Astrocyte (in vitro differentiated cells and primary cell): ENCODE measurements around the gene TCF19. TPM values are rescaled to one million over a fixed set of nuclear protein-coding genes. Genes with fewer than 3 reads are reported as not detected.

Experiments used
- DNase-seq: peaks from one replicate; pipeline ENCODE4 v3.0.0-alpha.2; 2010; ENCODE audit warnings: low read depth
- FAIRE-seq: peaks from 2 replicates; lab custom pipeline; 2011; peaks lifted over from hg19 to GRCh38; lab: Jason Lieb, UNC
- H2AFZ ChIP-seq: 2 replicates; pipeline ENCODE4 v1.6.0; 2012; ENCODE audit warnings: low read depth, low read length, inconsistent platforms
- H3K27ac ChIP-seq: 2 replicates; pipeline ENCODE4 v1.5.1; 2011; ENCODE audit warnings: low read depth, low read length, inconsistent platforms
- H3K27me3 ChIP-seq: 2 replicates; pipeline ENCODE4 v1.6.0; 2011; ENCODE audit warnings: low read length, inconsistent platforms; ENCODE audit not compliant: insufficient read depth
- H3K36me3 ChIP-seq: 2 replicates; pipeline ENCODE4 v1.5.1; 2011; ENCODE audit warnings: low read length, inconsistent platforms; ENCODE audit not compliant: insufficient read depth
- H3K4me1 ChIP-seq: 2 replicates; pipeline ENCODE4 v1.5.1; 2011; ENCODE audit warnings: low read length, inconsistent platforms; ENCODE audit not compliant: insufficient read depth
- H3K4me2 ChIP-seq: 2 replicates; pipeline ENCODE4 v1.6.0; 2012; ENCODE audit warnings: low read length, inconsistent platforms
- H3K4me3 ChIP-seq: 2 replicates; pipeline ENCODE4 v1.5.1; 2011; ENCODE audit warnings: low read depth, mild to moderate bottlenecking, low read length, inconsistent platforms; ENCODE audit not compliant: insufficient read depth
- H3K79me2 ChIP-seq: 2 replicates; pipeline ENCODE4 v1.6.0; 2012; ENCODE audit warnings: mild to moderate bottlenecking, low read length, inconsistent platforms; ENCODE audit not compliant: insufficient read depth
- H3K9ac ChIP-seq: 2 replicates; pipeline ENCODE4 v1.6.0; 2012; ENCODE audit warnings: mild to moderate bottlenecking, low read length, inconsistent platforms
- H3K9me3 ChIP-seq: 2 replicates; pipeline ENCODE4 v1.5.1; 2012; ENCODE audit warnings: low read depth, mild to moderate bottlenecking, low read length, inconsistent platforms; ENCODE audit not compliant: insufficient read depth
- H4K20me1 ChIP-seq: 2 replicates; pipeline ENCODE4 v1.6.0; 2012; ENCODE audit warnings: low read length, inconsistent platforms; ENCODE audit not compliant: insufficient read depth
- H3K27ac Mint-ChIP-seq: one replicate; pipeline ENCODE4 v1.8.0; 2021; ENCODE audit warnings: mild to moderate bottlenecking, mixed read lengths; ENCODE audit not compliant: unreplicated experiment
- H3K27me3 Mint-ChIP-seq: one replicate; pipeline ENCODE4 v1.8.0; 2021; ENCODE audit warnings: low read depth, mixed read lengths; ENCODE audit not compliant: unreplicated experiment
- H3K36me3 Mint-ChIP-seq: one replicate; pipeline ENCODE4 v1.8.0; 2021; ENCODE audit warnings: low read depth, mixed read lengths; ENCODE audit not compliant: unreplicated experiment
- H3K4me1 Mint-ChIP-seq: one replicate; pipeline ENCODE4 v1.8.0; 2021; ENCODE audit warnings: low read depth, mixed read lengths; ENCODE audit not compliant: unreplicated experiment
- H3K4me3 Mint-ChIP-seq: one replicate; pipeline ENCODE4 v1.8.0; 2021; ENCODE audit warnings: mild to moderate bottlenecking, moderate library complexity, mixed read lengths; ENCODE audit not compliant: unreplicated experiment
- H3K9me3 Mint-ChIP-seq: one replicate; pipeline ENCODE4 v1.8.0; 2021; ENCODE audit warnings: mild to moderate bottlenecking, mixed read lengths; ENCODE audit not compliant: unreplicated experiment
- CTCF ChIP-seq: IDR thresholded peaks from 2 replicates; pipeline ENCODE4 v1.5.1; 2011; ENCODE audit warnings: low read depth, mild to moderate bottlenecking, inconsistent platforms, low read length, moderate library complexity; ENCODE audit not compliant: insufficient read depth
- EZH2 ChIP-seq: IDR thresholded peaks from 2 replicates; pipeline ENCODE4 v1.6.1; 2012; ENCODE audit warnings: mild to moderate bottlenecking, low read length, inconsistent platforms; ENCODE audit not compliant: insufficient read depth
- total RNA-seq: library from RNA; stranded (reverse); gene quantifications from 2 replicates; pipeline ENCODE4 v1.2.1, GENCODE V29; 2021

Gene TCF19
- total RNA-seq, 1 donor from 2014 or later = 2.5 TPM

- no peaks in the 10 kb centered on the region for H3K9me3 ChIP-seq
- H3K4me3 ChIP-seq = no peak overlapping the region
- Mint-ChIP-seq H3K4me1 (peaks cover 26% of the 10 kb centered on the region), H3K27ac (no peak overlapping the region), H3K4me3 (no peak overlapping the region), H3K27me3 (no peaks in the 10 kb centered on the region), H3K36me3 (peaks cover 8% of the 10 kb centered on the region), H3K9me3 (no peaks in the 10 kb centered on the region)
- DNase-seq (no peak), FAIRE-seq (no peak)
- H3K27me3 ChIP-seq = no peaks in the 10 kb centered on the region
- H2AFZ ChIP-seq = no peak overlapping the region
- H3K79me2 ChIP-seq = no peaks in the 10 kb centered on the region
- no peaks in the 10 kb centered on the region for H4K20me1 ChIP-seq
- no peak overlapping the region for H3K4me2 ChIP-seq
- H3K4me1 ChIP-seq = peaks cover 10% of the 10 kb centered on the region
- no peak overlapping the region for H3K9ac ChIP-seq
- no peak overlapping the region for H3K27ac ChIP-seq
- TF ChIP-seq EZH2 (no peak), CTCF (no peak)
- H3K36me3 ChIP-seq = peaks cover 3% of the 10 kb centered on the region
Observed at GRCh38 chr6:31142361-31142761, 16.0 kb upstream of the TCF19 start.

- Histone ChIP-seq H3K4me2 (peak overlapping the region; percentile 57), H3K4me1 (peaks cover 10% of the 10 kb centered on the region), H2AFZ (peak overlapping the region; percentile 35), H3K27ac (no peak overlapping the region), H4K20me1 (no peaks in the 10 kb centered on the region), H3K9ac (no peak overlapping the region), H3K79me2 (no peaks in the 10 kb centered on the region), H3K27me3 (no peaks in the 10 kb centered on the region), H3K4me3 (no peak overlapping the region), H3K36me3 (peaks cover 3% of the 10 kb centered on the region), H3K9me3 (no peaks in the 10 kb centered on the region)
- peak; percentile 86 for DNase-seq
- no peak overlapping the region for H3K27ac Mint-ChIP-seq
- H3K4me3 Mint-ChIP-seq = no peak overlapping the region
- H3K27me3 Mint-ChIP-seq = no peaks in the 10 kb centered on the region
- H3K36me3 Mint-ChIP-seq = peaks cover 8% of the 10 kb centered on the region
- TF ChIP-seq EZH2 (no peak), CTCF (no peak)
- no peak for FAIRE-seq
- peaks cover 26% of the 10 kb centered on the region for H3K4me1 Mint-ChIP-seq
- no peaks in the 10 kb centered on the region for H3K9me3 Mint-ChIP-seq
Observed at GRCh38 chr6:31143148-31143547, 15.2 kb upstream of the TCF19 start.

GRCh38 chr6:31144296-31144969 is 14.0 kb upstream of the TCF19 start:
- Histone ChIP-seq H3K9ac (no peak overlapping the region), H4K20me1 (no peaks in the 10 kb centered on the region), H2AFZ (no peak overlapping the region), H3K4me1 (peaks cover 10% of the 10 kb centered on the region), H3K4me2 (no peak overlapping the region), H3K79me2 (no peaks in the 10 kb centered on the region), H3K9me3 (no peaks in the 10 kb centered on the region), H3K36me3 (peaks cover 3% of the 10 kb centered on the region), H3K27me3 (no peaks in the 10 kb centered on the region), H3K27ac (no peak overlapping the region), H3K4me3 (no peak overlapping the region)
- TF ChIP-seq EZH2 = no peak
- TF ChIP-seq CTCF = no peak
- no peaks in the 10 kb centered on the region for H3K27me3 Mint-ChIP-seq
- H3K27ac Mint-ChIP-seq = no peak overlapping the region
- H3K36me3 Mint-ChIP-seq = peaks cover 8% of the 10 kb centered on the region
- H3K9me3 Mint-ChIP-seq = no peaks in the 10 kb centered on the region
- H3K4me1 Mint-ChIP-seq = peaks cover 26% of the 10 kb centered on the region
- H3K4me3 Mint-ChIP-seq = peak overlapping the region; percentile 40
- FAIRE-seq (no peak), DNase-seq (no peak)
